Ishikawa (cell line): ENCODE measurements around the gene BPTF.

ENCODE experiments used
- CEBPB ChIP-seq: IDR thresholded peaks from 2 replicates; pipeline ENCODE4 v1.6.1; 2012
- CREB1 ChIP-seq: IDR thresholded peaks from 2 replicates; pipeline ENCODE4 v1.6.1; 2012; ENCODE audit warnings: low read depth
- EGR1 ChIP-seq: IDR thresholded peaks from 2 replicates; pipeline ENCODE4 v1.6.1; 2012
- EP300 ChIP-seq: IDR thresholded peaks from 2 replicates; pipeline ENCODE4 v1.6.1; 2012; ENCODE audit warnings: borderline replicate concordance
- FOXM1 ChIP-seq: IDR thresholded peaks from 2 replicates; pipeline ENCODE4 v1.6.1; 2012; ENCODE audit warnings: low read depth, borderline replicate concordance
- MAX ChIP-seq: IDR thresholded peaks from 2 replicates; pipeline ENCODE4 v1.6.1; 2012
- NFIC ChIP-seq: IDR thresholded peaks from 2 replicates; pipeline ENCODE4 v1.6.1; 2012
- RAD21 ChIP-seq: IDR thresholded peaks from 2 replicates; pipeline ENCODE4 v1.6.1; 2012; ENCODE audit warnings: low read depth
- TAF1 ChIP-seq: IDR thresholded peaks from 2 replicates; pipeline ENCODE4 v1.6.1; 2012; ENCODE audit warnings: low read depth, mild to moderate bottlenecking
- TCF12 ChIP-seq: IDR thresholded peaks from 2 replicates; pipeline ENCODE4 v1.6.1; 2012; ENCODE audit warnings: low read depth
- TEAD4 ChIP-seq: IDR thresholded peaks from 2 replicates; pipeline ENCODE4 v1.6.1; 2012
- YY1 ChIP-seq: IDR thresholded peaks from 2 replicates; pipeline ENCODE4 v1.6.1; 2012; ENCODE audit warnings: low read depth
- ZBTB7A ChIP-seq: IDR thresholded peaks from 2 replicates; pipeline ENCODE4 v1.6.1; 2012; ENCODE audit warnings: low read depth
- TF ChIP-seq, protein P1 (sequence below): IDR thresholded peaks from 2 replicates; pipeline ENCODE4 v1.6.1; 2012; ENCODE audit warnings: low read depth, mild to moderate bottlenecking
- TF ChIP-seq, protein P2 (sequence below): IDR thresholded peaks from 2 replicates; pipeline ENCODE4 v1.6.1; 2012

BPTF gene

GRCh38 chr17:67830440-67830839, 5.1 kb downstream of the BPTF start:
- TF ChIP-seq YY1, result no peak
- TF ChIP-seq, protein P1, sequence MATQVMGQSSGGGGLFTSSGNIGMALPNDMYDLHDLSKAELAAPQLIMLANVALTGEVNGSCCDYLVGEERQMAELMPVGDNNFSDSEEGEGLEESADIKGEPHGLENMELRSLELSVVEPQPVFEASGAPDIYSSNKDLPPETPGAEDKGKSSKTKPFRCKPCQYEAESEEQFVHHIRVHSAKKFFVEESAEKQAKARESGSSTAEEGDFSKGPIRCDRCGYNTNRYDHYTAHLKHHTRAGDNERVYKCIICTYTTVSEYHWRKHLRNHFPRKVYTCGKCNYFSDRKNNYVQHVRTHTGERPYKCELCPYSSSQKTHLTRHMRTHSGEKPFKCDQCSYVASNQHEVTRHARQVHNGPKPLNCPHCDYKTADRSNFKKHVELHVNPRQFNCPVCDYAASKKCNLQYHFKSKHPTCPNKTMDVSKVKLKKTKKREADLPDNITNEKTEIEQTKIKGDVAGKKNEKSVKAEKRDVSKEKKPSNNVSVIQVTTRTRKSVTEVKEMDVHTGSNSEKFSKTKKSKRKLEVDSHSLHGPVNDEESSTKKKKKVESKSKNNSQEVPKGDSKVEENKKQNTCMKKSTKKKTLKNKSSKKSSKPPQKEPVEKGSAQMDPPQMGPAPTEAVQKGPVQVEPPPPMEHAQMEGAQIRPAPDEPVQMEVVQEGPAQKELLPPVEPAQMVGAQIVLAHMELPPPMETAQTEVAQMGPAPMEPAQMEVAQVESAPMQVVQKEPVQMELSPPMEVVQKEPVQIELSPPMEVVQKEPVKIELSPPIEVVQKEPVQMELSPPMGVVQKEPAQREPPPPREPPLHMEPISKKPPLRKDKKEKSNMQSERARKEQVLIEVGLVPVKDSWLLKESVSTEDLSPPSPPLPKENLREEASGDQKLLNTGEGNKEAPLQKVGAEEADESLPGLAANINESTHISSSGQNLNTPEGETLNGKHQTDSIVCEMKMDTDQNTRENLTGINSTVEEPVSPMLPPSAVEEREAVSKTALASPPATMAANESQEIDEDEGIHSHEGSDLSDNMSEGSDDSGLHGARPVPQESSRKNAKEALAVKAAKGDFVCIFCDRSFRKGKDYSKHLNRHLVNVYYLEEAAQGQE, result no peak
- TF ChIP-seq TAF1, result no peak
- no peak for TF ChIP-seq FOXM1
- TF ChIP-seq TCF12, result no peak
- TF ChIP-seq, protein P2, sequence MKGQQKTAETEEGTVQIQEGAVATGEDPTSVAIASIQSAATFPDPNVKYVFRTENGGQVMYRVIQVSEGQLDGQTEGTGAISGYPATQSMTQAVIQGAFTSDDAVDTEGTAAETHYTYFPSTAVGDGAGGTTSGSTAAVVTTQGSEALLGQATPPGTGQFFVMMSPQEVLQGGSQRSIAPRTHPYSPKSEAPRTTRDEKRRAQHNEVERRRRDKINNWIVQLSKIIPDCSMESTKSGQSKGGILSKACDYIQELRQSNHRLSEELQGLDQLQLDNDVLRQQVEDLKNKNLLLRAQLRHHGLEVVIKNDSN, result no peak
- no peak for TF ChIP-seq MAX
- no peak for TF ChIP-seq NFIC
- TF ChIP-seq TEAD4, result no peak
- TF ChIP-seq EGR1, result no peak
- TF ChIP-seq EP300, result no peak
- no peak for TF ChIP-seq ZBTB7A
- no peak for TF ChIP-seq RAD21
- TF ChIP-seq CREB1, result no peak
- no peak for TF ChIP-seq CEBPB

DNA sequence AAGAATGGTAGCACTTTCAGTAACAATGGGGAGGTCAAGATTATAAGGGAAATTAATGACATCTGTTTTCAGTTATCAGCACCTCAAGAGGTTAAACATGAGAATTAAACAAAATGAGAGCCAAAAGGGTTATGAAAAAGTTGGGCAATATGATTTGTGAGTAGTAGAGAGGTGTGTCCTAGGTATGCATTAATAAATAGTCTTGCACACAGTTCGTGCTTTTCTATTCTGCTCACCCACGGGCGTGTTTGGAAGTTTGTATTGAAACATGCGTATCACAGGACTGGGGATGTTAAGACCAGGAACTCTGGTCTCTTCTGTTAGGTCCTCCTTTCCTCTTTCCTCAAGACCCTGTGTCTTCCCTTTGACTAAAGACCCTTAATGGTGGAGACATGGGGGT, 6.0 kb downstream of the BPTF start:
- no peak for TF ChIP-seq TEAD4
- TF ChIP-seq TAF1, result no peak
- TF ChIP-seq EP300, result no peak
- TF ChIP-seq TCF12, result no peak
- TF ChIP-seq CREB1, result no peak
- no peak for TF ChIP-seq RAD21
- no peak for TF ChIP-seq ZBTB7A
- TF ChIP-seq, protein P2, result no peak
- TF ChIP-seq YY1, result no peak

DNA sequence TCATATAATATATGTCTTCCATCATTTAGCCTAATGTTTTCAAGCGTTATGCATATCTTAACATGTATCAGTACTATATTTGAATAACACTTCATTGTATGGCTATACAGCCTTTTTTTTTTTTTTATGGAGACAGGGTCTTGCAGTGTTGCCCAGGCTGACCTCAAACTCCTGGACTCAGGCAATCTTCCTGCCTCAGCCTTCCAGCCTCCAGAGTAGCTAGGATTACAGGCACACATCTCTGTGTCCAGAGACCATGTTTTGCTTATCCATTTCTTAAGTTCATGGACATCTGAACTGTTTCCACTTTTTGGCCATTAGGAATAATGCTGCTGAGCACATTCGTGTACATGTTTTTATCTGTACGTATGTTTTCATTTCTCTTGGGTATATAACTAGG, 7.8 kb downstream of the BPTF start:
- TF ChIP-seq FOXM1, result no peak
- no peak for TF ChIP-seq CREB1
- TF ChIP-seq, protein P1, result no peak
- TF ChIP-seq, protein P2, result no peak

- no peak for TF ChIP-seq FOXM1
- TF ChIP-seq CREB1, result no peak
- TF ChIP-seq EP300, result no peak
These were observed 8.8 kb downstream of the BPTF start for GRCh38 chr17:67833946-67834631.

DNA sequence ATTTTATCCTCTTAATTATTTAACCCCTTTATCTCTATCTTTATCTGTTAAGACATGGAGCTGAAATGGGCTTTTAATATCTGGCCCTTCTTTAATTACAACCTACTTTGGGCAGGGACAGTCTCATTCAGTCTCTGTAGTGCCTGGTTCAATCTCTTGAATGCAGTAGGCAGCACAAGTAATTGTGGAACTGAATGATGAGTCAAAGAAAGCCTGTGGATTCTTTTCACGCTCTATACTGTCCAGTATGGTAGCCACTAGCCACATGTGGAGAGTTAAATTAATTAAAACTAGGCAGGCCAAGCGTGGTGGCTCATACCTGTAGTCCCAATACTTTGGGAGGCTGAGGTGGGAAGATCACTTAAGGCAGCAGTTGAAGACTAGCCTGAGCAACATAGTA, 9.3 kb downstream of the BPTF start:
- no peak for TF ChIP-seq RAD21
- TF ChIP-seq ZBTB7A, result no peak
- TF ChIP-seq FOXM1, result no peak
- no peak for TF ChIP-seq EP300
- TF ChIP-seq NFIC, result no peak
- TF ChIP-seq MAX, result no peak
- no peak for TF ChIP-seq CREB1
- no peak for TF ChIP-seq TAF1
- TF ChIP-seq, protein P2, result no peak
- TF ChIP-seq CEBPB, result no peak
- TF ChIP-seq TEAD4, result no peak
- no peak for TF ChIP-seq EGR1
- no peak for TF ChIP-seq TCF12
- TF ChIP-seq YY1, result no peak
- TF ChIP-seq, protein P1, result no peak
